ENCODE measurements around the gene IFT74.

DNA sequence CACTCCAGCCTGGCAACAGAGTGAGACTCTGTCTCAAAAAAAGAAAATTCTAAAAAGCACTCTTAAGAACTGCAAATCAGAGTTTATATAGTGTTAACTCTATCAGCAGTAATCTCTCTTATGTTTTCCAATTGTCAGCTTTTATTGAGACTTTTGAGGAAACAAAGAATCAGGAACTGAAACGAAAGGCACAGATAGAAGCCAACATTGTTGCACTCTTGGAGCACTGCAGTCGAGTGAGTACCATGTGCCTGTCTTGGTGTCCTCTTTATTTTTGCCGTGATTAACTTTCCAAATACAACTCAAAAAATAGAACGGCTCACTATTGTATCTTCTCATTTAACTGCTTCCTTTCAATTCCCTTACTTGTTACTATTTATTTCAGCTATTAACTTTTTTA is 90.9 kb downstream of the IFT74 start:
- TF ChIP-seq SP1 (IDR thresholded peaks at IDR 0.05): no peak
- TF ChIP-seq PKNOX1 (IDR thresholded peaks at IDR 0.05): no peak

All from HEK293T (cell line).